ENCODE measurements around the gene PVALEF. TPM values are rescaled to one million over a fixed set of nuclear protein-coding genes. Genes with fewer than 3 reads are reported as not detected.

The PVALEF gene
- total and polyA plus RNA-seq, 9 donors, result not detected

DNA sequence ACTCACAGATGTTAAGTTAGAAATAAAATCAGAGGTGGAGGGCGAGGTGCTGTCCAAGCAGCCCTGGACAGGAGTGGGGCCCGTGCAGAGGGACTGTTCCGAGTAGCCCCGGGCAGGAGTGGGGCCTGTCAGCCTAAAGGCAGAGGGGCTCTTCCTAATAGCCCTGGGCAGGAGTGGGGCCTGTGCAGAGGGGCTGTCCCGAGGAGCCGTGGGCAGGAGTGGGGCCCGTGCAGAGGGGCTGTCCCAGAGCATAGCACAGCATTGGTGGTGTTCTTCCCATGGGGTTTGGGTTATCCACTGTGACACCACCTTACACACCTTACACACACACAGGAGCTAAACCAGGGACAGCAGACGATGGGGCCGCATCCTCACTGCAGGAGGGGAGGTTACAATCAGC, 47.1 kb downstream of the PVALEF start:
- WGBS, 3 donors, result 85 to 95% (median 90%) methylated on average over 9 of the region's 9 CpGs

DNA sequence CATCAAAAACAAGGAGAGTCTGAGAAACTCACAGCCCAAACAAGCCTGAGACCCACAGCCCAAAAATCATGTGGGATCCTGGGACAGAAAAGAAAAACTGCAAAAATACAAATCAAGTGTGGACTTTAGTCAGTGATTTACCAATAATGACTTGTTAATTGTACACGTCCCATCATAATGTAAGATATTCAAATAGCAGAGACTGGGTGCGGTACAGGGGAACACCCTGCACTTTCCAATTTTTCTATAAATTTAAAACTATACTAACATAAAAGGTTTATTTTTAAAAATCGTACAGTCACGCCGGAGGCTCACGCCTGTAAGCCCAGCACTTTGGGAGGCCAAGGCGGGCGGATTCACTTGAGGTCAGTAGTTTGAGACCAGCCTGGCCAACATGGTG, 48.7 kb downstream of the PVALEF start:
- no peaks in the 10 kb centered on the region for H3K9me3 ChIP-seq
- 93 to 95% (median 94%) methylated on average over 8 of the region's 8 CpGs for WGBS, 3 donors
- no peaks in the 10 kb centered on the region for H3K4me1 ChIP-seq (ENCODE audit: insufficient read depth)
- DNase-seq, result no peak
- H3K27ac ChIP-seq, result no peak overlapping the region
- no peaks in the 10 kb centered on the region for H3K36me3 ChIP-seq
- H3K27me3 ChIP-seq, result no peaks in the 10 kb centered on the region
- no peak overlapping the region for H3K4me3 ChIP-seq
- intact Hi-C loops (cut with DNase I), result no loop called here
- no peak for TF ChIP-seq EP300 (IDR thresholded peaks at IDR 0.05)
- TF ChIP-seq, protein P1, sequence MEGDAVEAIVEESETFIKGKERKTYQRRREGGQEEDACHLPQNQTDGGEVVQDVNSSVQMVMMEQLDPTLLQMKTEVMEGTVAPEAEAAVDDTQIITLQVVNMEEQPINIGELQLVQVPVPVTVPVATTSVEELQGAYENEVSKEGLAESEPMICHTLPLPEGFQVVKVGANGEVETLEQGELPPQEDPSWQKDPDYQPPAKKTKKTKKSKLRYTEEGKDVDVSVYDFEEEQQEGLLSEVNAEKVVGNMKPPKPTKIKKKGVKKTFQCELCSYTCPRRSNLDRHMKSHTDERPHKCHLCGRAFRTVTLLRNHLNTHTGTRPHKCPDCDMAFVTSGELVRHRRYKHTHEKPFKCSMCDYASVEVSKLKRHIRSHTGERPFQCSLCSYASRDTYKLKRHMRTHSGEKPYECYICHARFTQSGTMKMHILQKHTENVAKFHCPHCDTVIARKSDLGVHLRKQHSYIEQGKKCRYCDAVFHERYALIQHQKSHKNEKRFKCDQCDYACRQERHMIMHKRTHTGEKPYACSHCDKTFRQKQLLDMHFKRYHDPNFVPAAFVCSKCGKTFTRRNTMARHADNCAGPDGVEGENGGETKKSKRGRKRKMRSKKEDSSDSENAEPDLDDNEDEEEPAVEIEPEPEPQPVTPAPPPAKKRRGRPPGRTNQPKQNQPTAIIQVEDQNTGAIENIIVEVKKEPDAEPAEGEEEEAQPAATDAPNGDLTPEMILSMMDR (IDR thresholded peaks at IDR 0.05), result no peak

More for the DNA sequence above, 47.1 kb downstream of the PVALEF start:
- Histone ChIP-seq H3K27me3 (no peaks in the 10 kb centered on the region), H3K4me3 (no peak overlapping the region), H3K9me3 (no peaks in the 10 kb centered on the region), H3K27ac (no peak overlapping the region), H3K4me1 (ENCODE audit: insufficient read depth) (no peaks in the 10 kb centered on the region), H3K36me3 (no peaks in the 10 kb centered on the region)
- intact Hi-C loops (cut with DNase I), result no loop called here
- TF ChIP-seq, protein P1 (IDR thresholded peaks at IDR 0.05), result no peak
- TF ChIP-seq EP300 (IDR thresholded peaks at IDR 0.05) (no peak), POLR2A (IDR thresholded peaks at IDR 0.05) (no peak)
- DNase-seq, result no peak

DNA sequence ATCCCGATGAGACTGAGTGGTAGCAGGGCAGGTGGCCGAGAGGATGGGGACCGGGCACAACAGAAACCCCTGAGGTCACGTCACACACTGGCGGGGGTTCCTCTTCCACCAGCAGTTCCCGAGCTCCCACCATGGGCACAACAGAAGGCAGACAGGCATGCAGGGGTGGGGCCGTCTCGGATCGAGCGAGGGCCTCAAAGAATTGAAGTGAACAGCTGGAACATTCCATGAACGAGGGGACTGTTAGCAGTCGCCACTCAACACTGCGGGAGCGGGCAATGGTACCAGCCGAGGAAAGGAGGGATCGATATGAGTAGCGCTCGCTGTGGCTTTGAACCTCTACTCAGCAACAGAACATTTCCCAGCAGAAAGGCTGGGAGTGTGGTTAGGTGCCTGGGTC, 52.2 kb downstream of the PVALEF start:
- H3K27ac ChIP-seq, result no peak overlapping the region
- H3K4me1 ChIP-seq (ENCODE audit: insufficient read depth), result peaks cover 9% of the 10 kb centered on the region
- no peaks in the 10 kb centered on the region for H3K36me3 ChIP-seq
- 89 to 91% (median 89%) methylated on average over 18 of the region's 18 CpGs for WGBS, 3 donors
- intact Hi-C loops (cut with DNase I), result no loop called here
- TF ChIP-seq POLR2A (IDR thresholded peaks at IDR 0.05) (no peak), EP300 (IDR thresholded peaks at IDR 0.05) (no peak)
- TF ChIP-seq, protein P1 (IDR thresholded peaks at IDR 0.05), result no peak
- no peaks in the 10 kb centered on the region for H3K9me3 ChIP-seq
- no peak for DNase-seq
- no peaks in the 10 kb centered on the region for H3K27me3 ChIP-seq
- no peak overlapping the region for H3K4me3 ChIP-seq

DNA sequence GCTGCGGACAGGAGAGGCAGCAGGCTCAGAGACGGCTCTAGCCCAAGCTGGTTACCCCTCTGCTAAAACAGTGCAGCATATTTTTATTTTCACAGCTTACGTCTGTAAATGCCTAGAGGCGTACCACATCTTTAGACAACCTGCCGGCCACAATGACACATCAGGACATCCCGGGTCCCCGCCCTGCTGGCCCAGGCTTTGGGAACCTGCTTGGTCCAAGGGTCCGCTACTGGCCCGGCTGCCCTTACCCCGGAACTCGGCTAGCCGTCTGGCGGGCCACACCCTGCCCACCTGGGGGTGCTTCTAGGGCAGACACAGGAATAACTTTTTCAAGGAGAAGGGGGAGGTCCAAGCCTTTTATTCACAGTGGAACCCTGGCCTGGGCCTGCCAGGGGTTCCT, 53.2 kb downstream of the PVALEF start:
- Histone ChIP-seq H3K27me3 (no peaks in the 10 kb centered on the region), H3K4me3 (no peak overlapping the region), H3K9me3 (no peaks in the 10 kb centered on the region), H3K4me1 (ENCODE audit: insufficient read depth) (peaks cover 9% of the 10 kb centered on the region), H3K27ac (no peak overlapping the region), H3K36me3 (no peaks in the 10 kb centered on the region)
- TF ChIP-seq POLR2A (IDR thresholded peaks at IDR 0.05) (no peak), EP300 (IDR thresholded peaks at IDR 0.05) (no peak)
- TF ChIP-seq, protein P1 (IDR thresholded peaks at IDR 0.05), result no peak
- no peak for DNase-seq
- intact Hi-C loops (cut with DNase I), result no loop called here
- 86 to 90% (median 86%) methylated on average over 13 of the region's 13 CpGs for WGBS, 3 donors

DNA sequence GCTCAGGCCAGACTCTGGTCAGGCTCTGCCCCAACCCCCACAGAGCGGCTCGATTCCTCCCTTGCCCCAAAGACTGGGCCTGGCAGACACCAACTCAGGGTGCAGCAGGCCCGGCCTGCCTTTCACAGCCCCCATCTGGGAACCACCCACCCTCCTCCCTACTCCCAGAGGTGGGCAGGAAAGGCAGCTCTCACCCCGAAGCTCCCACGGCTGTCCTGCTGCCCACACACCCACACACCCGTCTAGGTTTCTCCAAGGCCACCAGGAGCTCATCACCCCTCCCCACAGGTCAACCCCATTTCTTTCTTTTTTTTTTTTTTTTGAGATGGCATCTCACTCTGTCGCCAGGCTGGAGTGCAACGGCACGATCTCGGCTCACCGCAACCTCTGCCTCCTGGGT, 53.7 kb downstream of the PVALEF start:
- intact Hi-C loops (cut with DNase I), result no loop called here
- Histone ChIP-seq H3K36me3 (no peaks in the 10 kb centered on the region), H3K9me3 (no peaks in the 10 kb centered on the region), H3K27me3 (no peaks in the 10 kb centered on the region), H3K4me1 (ENCODE audit: insufficient read depth) (peaks cover 9% of the 10 kb centered on the region), H3K27ac (no peak overlapping the region), H3K4me3 (no peak overlapping the region)
- 85 to 93% (median 88%) methylated on average over 11 of the region's 11 CpGs for WGBS, 3 donors
- no peak for DNase-seq
- no peak for TF ChIP-seq EP300 (IDR thresholded peaks at IDR 0.05)
- no peak for TF ChIP-seq POLR2A (IDR thresholded peaks at IDR 0.05)
- TF ChIP-seq, protein P1 (IDR thresholded peaks at IDR 0.05), result no peak
